GM18499 (cell line): Measurements from ENCODE around the gene C16orf78.
"Not testable (repeated sequence)": the region's sequence is repeated elsewhere in the genome, so short reads cannot be mapped to it uniquely, and the experiment has no call there.

ENCODE experiments used
- ATAC-seq: cut with Tn5 transposase; IDR thresholded peaks from one replicate; pipeline ENCODE4 v1.9.1; 2021; ENCODE audit warnings: moderate number of reproducible peaks; ENCODE audit not compliant: insufficient read depth, unreplicated experiment

C16orf78 gene

DNA sequence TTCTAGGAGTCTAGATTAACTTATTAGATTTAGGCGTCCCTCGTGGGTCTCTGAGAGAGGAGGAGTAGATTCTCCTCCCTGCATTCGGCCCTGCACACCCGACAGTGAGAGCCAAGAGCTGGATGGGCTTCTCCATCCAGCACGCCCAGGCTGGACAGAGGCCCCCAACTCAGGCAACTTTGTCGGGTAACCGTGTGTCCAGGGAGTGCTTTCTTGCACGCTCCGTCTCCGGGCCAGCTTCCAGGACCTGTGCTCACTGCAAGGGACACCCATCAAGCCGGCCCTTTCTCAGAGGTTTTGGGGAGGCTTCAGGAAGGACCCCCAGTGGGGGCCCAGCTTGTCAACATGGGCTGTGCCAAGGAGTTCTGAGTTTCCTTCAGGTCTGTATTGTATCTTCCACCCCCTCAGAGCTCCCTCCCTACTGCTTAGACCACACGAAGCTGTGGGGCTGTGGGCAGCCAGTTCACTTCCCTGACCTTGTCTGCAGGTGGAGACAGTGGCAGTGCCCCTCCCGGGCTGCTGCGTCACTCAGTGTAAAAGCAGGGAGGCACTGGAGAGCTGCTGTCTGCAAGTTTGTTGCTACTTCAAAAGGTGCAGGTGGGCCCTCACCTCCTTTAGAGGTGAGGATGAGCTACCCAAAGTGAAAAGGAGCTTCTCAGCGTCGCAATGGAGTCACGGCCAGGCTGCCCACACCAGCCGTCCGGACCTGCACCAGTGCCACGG, 24.0 kb upstream of the C16orf78 start:
- ATAC-seq, result no peak

DNA sequence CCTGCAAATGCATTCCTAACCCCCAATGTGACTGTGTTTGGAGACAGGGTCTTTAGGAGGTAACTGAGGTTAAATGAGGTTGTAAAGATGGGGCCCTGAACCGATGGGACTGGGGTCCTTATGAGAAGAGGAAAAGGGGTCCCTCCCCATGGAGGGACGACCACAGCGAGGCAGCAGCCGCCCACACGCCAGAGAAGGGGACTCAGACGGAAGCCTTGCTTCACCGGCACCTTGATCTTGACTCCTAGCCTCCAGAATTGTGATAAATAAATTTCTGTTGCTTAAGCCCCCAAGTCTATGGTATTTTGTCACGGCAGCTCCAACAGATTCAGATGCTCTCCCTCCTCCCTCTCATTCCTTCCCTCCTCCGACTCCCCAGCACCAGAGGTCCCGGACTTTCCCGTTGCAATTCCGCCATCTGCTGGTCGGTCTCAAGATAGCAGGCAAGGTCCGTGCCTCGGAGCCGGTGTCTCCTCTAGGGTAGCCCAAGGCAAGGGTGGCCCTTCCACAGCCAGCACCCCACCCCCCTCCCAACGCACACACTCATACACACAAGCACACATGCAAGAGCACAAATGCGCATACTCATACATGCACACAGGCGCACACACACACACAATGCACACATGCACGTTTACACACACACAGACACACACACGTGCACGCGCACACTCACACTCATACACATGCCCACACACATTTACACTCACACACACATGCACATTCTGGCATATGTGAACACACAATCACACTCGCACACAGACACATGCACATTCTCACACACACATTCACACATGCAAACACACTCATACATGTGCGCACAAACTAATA, 23.1 kb upstream of the C16orf78 start:
- ATAC-seq, result no peak

DNA sequence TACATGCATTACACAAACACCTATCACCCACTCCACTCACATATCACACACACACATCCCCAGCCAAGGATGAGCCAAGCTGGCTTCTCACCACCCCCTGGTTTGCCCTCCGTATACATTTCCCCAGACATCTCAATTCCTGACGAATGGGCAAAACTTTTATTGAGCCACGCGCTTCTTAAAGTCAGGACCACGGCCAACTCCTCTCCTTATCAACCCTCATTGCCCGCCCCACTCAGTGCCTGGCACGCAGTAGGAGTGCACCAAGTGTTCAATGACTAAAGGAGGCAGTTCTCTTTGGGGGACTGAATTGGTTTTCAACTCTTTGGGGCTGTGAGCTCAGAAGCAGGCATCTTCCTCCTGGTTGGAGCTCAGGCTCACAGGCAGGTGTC, 22.5 kb upstream of the C16orf78 start:
- no peak for ATAC-seq

DNA sequence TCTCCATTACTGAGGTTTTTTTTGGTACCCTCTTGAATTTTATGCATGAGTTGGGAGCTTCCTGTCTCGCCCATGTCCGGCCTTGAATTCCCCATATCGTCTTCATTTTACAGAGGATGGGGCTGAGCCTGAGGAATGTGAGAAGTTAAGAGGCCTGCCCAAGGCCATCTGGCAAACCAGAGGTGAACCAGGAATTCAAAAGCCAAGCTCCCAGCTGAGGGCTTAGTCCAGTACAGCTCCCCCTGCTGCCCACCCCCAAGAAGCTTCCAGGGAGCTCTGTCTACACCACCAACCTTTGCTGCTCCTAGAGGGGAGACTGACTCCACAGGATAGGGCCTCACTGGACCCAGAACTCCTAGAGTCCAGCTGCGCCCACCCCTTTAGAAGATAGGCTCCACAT, 20.7 kb upstream of the C16orf78 start:
- no peak for ATAC-seq

DNA sequence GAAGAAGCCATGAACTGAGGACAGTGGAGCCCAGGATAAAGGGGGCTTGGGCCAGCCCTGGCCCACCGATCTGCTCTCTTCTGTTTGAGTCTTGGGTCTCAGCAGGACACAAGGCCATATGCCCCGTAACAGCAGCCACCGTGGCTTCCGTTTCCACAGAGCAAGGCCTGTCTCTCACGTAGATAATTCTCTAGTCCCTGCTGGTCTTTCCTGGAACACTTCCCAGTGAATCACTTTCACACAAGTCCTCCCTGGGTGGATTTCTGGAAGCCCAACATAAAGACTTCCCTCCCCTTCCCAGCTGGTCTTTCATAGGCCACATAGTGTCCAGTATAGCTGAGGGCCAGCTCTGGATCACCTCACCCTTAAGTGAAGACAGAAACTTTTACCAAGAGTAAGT, 19.9 kb upstream of the C16orf78 start:
- ATAC-seq, result no peak

DNA sequence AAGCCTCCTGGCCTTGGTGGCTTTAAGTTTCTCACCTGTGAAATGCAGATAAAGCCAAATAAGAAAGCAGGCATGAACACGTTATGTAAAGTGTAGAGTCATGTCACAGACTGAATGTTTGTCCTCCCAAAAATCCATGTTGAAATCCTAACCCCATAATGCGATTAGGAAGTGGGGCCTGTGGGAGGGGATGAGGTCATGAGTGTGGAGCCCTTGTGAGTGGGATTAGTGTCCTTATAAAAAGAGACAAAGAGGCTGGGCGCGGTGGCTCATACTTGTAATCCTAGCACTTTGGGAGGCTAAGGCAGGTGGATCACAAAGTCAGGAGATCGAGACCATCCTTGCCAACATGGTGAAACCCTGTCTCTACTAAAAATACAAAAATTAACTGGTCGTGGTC, 19.5 kb upstream of the C16orf78 start:
- no peak for ATAC-seq

DNA sequence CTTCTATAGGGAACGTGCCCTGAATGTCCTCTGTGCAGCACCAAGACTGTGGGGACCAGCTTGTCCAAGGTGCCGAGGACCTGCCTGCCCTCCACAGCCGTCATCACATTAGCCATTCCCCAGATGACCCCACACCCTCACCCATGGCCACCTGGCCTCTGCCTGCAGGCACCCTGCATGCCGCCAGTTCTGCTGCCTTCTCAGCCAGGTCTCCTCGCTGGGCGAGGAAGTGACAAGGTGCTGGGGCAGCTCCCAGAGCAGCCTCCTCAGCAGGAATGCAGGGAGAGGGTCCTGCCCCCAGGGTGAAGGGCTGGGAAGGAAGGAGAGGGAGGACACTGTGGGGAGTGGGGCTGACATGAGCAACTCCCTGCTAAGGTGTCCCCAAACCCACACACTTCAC, 18.6 kb upstream of the C16orf78 start:
- ATAC-seq, result no peak

DNA sequence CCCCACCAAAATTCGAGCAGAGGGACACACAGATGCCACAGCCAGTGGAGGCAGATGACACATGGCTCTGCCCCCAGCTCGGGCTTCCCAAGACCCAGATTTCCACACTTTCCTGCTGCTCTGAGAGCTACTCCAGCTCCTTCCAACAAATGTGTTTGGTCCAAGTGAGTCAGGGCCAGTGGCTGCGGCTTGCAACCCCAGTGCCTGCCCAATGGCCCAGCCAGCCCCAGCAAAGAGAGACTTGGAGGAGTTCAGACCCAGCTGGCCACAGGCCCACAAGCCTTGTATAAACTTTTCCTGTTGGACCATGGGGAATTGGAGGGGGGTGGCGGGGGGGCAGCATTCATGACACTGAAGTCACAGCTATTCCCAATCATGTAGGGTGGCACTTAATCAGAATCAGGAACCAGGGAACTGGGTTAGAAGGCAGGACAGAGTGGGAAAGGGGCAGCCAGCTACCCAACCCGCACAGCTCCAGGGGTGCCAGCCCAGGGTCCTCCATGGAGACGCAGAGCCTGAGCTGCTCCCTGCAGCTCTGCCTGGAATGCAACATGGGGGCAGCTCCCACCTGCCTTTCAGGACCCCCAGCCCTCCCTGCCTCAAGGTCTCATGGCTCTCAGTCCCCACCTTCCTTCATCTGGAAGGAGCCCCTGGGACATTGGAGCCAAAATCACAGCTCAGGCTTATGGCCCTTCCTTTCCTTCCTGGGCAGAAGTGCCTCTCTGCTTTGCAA, 17.5 kb upstream of the C16orf78 start:
- ATAC-seq, result no peak

DNA sequence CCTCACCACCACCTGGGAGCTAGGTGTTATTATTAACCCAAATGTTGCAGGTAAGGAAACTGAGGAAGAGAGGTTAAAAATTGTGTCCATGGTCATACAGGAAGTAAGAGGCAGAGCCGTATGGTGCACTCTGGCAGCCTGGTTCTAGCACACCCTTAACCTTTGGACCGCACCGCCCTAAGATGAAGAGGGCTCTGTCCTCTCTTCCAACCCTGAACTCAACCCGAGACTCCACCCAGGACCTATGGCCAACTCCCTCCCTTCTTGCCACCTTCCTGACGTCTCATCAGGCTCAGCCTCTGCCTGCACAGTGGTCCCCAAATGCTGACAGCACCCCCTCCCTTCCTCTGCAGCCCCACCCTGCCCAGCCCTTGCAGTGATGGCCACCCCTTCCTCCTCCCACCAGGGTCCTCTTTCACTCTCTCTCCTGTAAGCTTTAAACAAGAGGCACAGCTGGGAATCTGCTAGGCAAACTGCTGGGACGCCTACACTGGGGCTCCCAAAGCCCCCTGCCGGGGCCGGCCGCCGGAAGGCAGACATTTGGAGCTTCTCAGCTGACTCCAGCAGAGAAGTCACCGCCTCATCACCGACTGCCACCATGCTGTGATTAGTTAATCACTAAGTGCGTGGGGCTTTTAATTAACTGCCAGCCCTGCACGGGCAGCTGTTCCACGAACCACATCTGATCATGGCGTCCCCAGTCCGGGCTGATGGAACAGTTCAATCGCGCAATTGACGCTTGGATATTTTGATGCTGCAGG, 16.7 kb upstream of the C16orf78 start:
- ATAC-seq, result no peak

DNA sequence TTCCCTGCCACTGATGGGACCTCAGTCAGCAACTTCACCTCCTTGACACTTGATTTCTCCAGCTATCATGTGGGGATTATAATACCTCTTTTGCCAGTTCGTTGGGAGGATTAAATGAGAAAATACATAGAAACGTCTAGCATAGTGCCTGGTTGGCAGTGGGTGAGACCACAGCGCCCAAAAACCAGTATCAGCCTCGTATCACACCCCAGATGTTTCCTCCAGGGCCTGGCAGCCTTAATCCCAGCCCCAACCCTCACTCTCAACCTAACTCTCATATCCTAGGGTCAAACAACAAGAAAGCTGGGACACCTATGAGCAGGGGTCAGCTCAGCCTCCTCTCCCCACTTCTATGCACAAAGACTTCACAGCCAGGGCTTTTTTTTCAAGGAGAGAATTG, 14.0 kb upstream of the C16orf78 start:
- no peak for ATAC-seq

DNA sequence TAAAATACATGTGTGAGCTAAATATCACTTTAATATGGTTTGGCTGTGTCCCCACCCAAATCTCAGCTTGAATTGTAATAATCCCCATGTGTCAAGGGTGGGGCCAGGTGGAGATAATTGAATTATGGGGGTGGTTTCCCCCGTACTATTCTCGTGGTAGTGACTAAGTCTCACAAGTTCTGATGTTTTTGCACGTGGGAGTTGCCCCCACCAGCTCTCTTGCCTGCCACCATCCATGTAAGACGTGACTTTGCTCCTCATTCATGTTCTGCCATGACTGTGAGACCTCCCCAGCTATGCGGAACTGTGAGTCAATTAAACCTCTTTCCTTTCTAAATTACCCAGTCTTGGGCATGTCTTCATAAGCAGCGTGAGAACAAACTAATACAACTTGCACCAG, 11.9 kb upstream of the C16orf78 start:
- not testable (repeated sequence) for ATAC-seq

DNA sequence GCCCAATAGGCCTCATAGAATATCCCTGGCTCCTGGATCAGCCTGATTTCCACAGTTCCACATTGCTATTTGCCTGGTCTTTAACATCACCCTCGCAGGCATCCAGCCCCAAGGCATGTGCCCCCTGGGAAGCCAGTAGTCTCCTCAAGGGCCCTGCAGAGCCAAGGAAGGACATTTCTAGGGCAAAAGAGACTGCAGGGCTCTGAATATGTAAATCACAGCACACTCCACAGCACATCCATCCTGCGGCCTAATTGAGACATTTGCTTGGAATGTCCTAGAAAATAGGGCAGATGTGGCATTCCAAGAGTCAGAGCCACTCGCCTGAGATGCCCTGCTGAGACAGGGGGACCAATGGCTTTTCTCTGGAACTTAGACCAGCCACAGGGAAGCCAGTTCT, 11.4 kb upstream of the C16orf78 start:
- ATAC-seq, result no peak

DNA sequence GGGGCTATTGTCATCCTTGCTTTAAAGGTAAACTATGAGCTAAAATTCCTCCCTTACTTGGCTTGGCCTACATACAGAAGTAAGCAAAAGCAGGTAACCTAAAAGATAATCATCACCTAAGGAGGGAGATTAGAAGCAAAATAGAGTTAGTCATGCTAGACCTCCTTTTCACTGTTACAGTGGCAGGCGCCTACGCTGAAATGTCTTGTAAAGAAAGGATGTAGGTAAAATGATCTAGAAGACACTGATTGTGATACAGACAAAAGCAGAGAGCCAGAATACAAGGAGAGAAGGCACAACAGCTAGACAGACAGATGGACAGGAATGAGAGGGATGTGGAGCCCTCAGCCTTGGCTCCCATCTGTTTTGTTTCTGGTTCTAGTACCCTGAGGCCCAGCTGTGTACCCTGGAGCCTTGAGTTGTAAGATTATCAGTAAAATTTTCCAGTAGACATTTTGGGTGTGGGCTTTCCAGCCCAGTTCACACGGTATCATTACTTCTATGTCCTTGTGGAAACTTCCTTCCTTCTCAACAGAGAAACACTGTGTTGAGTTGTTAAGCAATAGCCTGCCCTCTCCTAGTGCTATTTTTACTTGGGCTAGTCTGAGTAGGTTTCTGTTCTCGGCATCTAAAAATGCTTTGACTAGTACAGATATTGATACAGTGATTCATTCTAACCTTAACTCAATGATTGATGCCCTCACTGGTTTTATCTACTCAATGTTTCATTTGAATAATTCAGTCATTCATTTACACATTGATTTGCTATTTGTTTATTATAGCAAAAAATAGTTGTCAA, 7.7 kb upstream of the C16orf78 start:
- ATAC-seq, result peak; percentile 77

DNA sequence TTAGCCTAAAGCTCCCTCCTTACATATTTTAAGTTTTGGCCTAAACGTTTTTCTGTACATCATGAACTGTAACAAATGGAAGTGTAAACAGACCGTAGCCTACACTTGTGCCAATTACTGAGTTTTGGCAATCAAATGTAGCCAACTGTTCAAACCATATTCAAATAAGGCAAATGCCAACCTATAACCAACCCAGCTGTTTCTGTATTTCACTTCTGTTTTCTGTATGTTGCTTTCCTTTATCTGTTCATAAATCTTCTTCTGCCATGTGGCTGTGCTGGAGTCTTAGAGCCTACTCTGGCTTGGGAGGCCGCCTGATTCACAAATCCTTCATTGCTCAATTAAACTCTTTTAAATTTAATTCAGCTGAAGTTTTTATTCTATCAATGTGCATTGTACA, 6.9 kb upstream of the C16orf78 start:
- no peak for ATAC-seq

DNA sequence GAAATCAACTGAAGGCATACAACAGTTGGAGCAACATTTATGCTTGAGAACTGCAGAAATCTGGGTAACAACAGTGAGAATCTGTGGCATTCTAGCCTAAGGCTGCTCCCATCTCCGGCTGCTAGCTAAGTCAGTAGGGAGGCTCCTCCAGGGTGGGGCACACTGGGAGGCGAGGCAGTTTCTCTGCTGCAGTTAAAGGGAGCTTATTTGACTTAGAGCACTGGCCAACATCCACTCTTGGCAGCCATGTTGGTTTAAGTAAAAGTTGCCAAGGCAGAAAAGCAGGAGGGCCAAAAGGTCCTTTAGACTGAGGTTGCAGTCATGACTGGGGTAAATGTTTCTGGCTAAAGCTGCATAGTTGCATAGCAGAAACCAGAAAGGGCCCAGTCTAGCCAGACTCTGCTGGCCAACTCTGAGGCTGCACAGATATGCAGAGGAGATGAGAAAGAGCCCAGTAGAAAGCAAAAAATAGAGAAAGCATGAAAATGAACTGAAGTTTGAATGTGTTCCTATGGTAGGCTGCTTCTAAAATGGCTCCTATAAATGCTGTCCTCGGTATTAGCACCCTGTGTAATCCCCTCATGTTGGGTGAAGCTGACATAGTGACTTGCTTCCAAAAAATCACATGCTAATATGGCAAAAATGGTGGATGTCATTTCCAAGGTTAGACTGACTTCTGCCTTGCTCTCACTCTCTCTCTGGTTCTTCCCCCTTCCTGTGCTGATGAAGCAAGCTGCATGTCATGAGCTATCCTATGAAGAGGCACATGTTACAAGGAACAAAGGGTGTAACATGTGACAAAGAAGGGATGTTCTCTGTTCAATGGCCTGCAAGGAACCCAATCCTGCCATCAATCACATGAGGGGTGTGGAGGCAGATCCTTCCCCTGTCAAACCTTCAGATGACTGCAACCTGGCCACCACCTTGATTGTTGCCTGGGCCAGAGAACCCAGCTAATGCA, 3.7 kb upstream of the C16orf78 start:
- ATAC-seq, result no peak

DNA sequence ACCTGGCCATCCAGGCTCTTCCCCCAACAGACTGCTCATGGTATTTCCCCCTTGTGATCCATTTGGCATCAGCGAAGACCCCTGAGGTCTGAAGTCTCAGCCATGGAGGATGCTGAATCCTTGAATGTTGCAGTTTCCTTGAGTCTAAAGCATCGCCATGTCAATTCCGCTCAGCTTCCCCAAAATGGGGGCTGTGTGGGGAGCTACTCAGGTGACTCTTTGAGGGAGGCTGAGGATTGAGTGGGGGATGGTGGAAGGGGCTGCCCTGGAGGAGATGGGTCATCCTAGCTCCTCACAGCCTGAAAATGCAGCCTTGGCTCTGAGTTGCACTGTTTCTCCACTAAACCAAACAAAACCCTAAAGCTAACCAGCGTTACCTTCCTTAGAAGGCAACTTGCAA, 2.6 kb downstream of the C16orf78 start:
- no peak for ATAC-seq

DNA sequence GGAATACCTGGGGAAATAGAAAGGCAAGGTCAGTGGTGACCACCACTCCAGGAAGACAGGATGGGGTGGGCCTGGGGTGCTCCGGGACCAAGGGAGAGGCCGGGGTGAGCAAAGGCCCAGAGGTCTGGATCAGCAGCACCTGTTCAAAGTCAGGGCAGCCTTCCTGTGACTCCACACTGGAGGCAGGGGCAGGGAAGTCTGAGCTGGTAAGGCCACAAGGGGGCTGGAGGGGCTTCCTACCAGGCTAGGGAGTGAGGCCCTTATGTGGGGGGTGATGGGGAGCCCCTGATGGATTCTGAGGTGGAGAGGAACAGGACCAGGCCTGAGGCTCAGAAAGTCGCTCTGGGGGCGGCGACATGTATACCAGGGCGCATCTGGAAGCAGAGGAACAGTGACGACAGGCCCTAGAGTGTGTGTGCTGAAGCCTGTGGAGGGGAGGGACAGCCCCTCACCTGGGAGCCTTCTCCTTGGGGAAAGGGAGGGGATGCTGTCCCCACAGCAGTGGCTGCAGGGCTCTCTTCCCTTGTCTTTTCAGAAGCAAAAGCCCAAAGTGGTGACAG, 3.7 kb downstream of the C16orf78 start:
- no peak for ATAC-seq

DNA sequence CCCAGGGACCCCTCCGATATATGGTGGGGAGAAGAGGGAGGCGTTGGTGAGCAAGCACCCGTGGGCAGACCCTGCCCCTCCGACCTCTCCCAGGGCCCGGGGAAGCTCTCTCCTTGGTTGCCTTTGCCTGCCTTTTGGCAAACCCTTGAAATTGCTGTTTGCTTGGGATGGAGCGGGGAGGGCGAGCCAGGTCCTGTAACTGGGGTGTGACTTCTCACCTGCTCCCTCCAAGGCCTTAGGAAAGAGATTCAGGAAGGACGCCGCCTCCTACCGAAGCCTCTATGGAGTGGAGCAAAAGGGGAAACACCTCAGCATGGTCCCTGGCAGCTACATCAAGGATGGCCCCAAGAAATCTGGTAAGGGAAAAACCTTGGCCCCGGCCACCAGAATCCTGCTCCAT, 4.6 kb downstream of the C16orf78 start:
- no peak for ATAC-seq
